ENCODE data around the gene SH2D5. TPM values are rescaled to one million over a fixed set of nuclear protein-coding genes. Genes with fewer than 3 reads are reported as not detected.

Gene SH2D5
- total RNA-seq, 2 donors from 2014 or later: 2.2 TPM; not detected in 1

DNA sequence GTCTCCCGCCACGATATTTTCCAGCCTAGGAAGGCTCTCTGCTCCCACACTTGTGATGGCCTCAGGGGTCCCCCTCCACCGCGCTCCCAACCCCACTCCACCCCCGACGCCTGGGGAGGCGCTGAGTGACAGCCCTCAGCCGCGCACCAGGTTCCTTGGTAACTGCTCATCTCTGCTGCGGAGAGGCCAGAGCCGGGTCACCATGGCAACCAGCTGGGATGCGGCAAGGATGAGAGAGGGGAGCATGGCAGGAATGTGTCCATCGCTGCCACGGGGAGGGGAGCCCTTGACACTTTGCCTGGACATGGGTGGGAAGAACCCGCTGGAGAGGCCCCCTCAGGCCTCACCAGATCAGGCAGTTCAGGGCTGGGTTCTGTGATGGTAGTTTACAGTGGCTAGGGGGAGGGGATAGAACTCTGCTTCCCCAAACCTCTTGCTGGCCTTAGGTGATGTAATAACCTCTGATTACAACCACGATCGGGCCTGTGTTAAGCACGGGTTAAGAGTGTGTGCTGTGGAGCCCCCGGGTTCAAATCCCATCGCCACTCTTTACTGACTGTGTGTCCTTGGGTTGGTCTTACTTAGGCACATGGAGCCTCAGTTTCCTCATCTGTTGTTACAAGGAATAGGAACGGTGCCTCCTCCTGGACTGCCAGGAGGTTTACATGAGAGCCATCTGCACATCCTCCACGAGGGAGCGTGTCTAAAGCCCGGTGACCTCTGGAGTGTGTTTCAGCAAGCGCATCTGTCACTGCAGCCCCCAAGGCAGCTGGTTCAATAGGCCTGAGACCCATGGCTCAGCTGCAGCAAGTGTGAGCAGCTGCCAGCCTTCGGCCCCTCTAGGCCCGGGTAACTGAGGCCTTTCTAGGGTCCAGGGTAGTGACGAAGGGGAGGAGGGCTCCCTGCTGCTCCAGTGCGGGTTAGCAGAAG lies 21.0 kb downstream of the SH2D5 start:
- no peak for DNase-seq (ENCODE audit: low spot score)
- WGBS: 83% methylated on average over 28 of the region's 29 CpGs

DNA sequence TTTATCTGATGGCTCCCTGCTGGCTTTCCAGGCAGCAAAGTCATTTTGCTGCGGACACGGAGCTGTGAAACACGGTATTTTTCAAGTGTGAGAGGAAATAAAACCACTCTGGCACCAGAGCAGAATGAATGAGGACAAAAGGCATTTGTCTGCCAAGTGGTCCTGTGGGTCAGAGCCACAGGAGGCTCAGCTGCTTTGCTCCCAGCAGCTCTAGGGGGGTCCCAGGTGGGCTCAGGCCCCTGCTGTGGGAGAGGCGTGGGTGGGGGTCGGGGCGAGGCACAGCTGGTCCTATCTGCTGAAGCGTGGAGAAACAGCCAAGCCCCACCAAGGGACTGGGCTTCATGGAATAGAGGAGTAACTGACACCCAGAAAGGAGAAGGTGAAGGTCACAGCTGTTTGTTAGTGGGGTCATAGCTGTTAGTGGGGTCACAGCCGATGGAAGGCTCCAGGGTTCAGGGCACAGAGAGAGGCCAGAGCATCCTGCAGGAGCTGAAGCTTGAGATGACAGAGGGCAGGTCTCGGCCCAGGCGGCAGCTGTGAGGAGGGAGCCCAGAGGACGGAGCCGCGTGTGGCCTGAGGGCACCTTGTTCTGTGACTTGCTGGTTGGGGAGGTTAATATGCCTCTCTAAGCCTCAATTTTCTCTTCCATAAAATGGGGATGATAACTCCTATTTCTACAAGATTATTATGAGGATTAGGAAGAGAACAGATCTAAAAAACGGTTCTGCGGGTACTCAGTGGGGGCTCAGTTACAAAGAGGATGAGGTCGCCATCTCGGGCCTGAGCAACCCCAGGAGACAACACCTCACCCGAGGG lies 21.8 kb downstream of the SH2D5 start:
- TF ChIP-seq POLR2AphosphoS5 (IDR thresholded peaks at IDR 0.05): no peak
- TF ChIP-seq POLR2A (IDR thresholded peaks at IDR 0.05): no peak
- TF ChIP-seq, protein P1, sequence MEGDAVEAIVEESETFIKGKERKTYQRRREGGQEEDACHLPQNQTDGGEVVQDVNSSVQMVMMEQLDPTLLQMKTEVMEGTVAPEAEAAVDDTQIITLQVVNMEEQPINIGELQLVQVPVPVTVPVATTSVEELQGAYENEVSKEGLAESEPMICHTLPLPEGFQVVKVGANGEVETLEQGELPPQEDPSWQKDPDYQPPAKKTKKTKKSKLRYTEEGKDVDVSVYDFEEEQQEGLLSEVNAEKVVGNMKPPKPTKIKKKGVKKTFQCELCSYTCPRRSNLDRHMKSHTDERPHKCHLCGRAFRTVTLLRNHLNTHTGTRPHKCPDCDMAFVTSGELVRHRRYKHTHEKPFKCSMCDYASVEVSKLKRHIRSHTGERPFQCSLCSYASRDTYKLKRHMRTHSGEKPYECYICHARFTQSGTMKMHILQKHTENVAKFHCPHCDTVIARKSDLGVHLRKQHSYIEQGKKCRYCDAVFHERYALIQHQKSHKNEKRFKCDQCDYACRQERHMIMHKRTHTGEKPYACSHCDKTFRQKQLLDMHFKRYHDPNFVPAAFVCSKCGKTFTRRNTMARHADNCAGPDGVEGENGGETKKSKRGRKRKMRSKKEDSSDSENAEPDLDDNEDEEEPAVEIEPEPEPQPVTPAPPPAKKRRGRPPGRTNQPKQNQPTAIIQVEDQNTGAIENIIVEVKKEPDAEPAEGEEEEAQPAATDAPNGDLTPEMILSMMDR (IDR thresholded peaks at IDR 0.05): no peak
- H3K36me3 ChIP-seq: no peaks in the 10 kb centered on the region
- intact Hi-C loops (cut with DNase I): no loop called here
- no peaks in the 10 kb centered on the region for H3K27me3 ChIP-seq (replicated peaks; ENCODE audit: insufficient read depth)
- no peak overlapping the region for H3K4me3 ChIP-seq
- 64% methylated on average over 18 of the region's 18 CpGs for WGBS
- no peak overlapping the region for H3K27ac ChIP-seq
- H3K9me3 ChIP-seq: no peaks in the 10 kb centered on the region
- no peak for DNase-seq (ENCODE audit: low spot score)
- H3K4me1 ChIP-seq (replicated peaks): no peaks in the 10 kb centered on the region

More for the DNA sequence above, 21.0 kb downstream of the SH2D5 start:
- Histone ChIP-seq H3K36me3 (no peaks in the 10 kb centered on the region), H3K9me3 (no peaks in the 10 kb centered on the region), H3K27me3 (replicated peaks; ENCODE audit: insufficient read depth) (no peaks in the 10 kb centered on the region), H3K4me3 (no peak overlapping the region), H3K27ac (no peak overlapping the region), H3K4me1 (replicated peaks) (no peaks in the 10 kb centered on the region)
- TF ChIP-seq POLR2AphosphoS5 (IDR thresholded peaks at IDR 0.05): no peak
- TF ChIP-seq POLR2A (IDR thresholded peaks at IDR 0.05): no peak
- TF ChIP-seq, protein P1 (IDR thresholded peaks at IDR 0.05): no peak
- intact Hi-C loops (cut with DNase I): no loop called here

DNA sequence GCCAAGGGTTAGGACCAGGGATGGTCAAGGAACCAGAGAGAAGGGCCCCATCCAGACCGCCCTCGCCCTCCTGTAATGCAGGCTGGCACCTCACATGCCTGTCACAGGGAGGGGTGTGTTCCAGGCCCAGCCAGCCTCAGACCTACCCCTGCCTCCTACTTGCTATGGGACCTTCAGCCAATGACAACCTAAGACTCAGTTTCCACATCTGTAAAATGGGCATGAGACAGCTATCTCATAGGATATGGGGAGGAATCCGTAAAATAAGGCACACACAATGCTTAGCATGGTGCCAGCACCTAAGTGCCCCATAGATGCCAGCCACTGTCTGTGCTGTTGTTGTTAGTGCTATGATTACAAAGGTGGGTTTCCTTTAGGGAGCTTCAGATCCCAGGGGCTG lies 22.6 kb downstream of the SH2D5 start:
- no peak for DNase-seq (ENCODE audit: low spot score)
- Histone ChIP-seq H3K4me3 (no peak overlapping the region), H3K9me3 (no peaks in the 10 kb centered on the region), H3K27me3 (replicated peaks; ENCODE audit: insufficient read depth) (no peaks in the 10 kb centered on the region), H3K36me3 (no peaks in the 10 kb centered on the region), H3K27ac (no peak overlapping the region), H3K4me1 (replicated peaks) (no peaks in the 10 kb centered on the region)
- intact Hi-C loops (cut with DNase I): no loop called here
- TF ChIP-seq POLR2A (IDR thresholded peaks at IDR 0.05) (no peak), POLR2AphosphoS5 (IDR thresholded peaks at IDR 0.05) (no peak)
- TF ChIP-seq, protein P1 (IDR thresholded peaks at IDR 0.05): no peak
- 93% methylated on average over 3 of the region's 3 CpGs for WGBS

DNA sequence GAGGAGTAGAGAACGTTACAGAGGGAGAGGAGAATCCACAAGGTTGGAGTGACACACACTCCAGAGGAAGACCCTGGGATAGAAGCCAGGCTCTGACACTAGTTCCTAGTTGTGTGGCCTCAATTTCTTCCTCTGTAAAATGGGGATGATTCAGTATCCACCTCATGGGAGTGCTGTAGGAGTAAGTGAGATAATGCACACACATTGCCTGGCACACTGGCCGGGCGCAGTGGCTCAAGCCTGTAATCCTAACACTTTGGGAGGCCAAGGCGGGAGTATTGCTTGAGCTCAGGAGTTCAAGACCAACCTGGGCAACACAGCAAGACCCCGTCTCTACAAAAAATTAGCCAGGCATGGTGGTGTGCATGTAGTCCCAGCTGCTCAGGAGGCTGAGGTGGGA lies 23.6 kb downstream of the SH2D5 start:
- H3K27ac ChIP-seq: no peak overlapping the region
- H3K9me3 ChIP-seq: no peaks in the 10 kb centered on the region
- TF ChIP-seq POLR2A (IDR thresholded peaks at IDR 0.05): no peak
- TF ChIP-seq, protein P1 (IDR thresholded peaks at IDR 0.05): no peak
- TF ChIP-seq POLR2AphosphoS5 (IDR thresholded peaks at IDR 0.05): no peak
- DNase-seq (ENCODE audit: low spot score): no peak
- H3K4me3 ChIP-seq: no peak overlapping the region
- H3K4me1 ChIP-seq (replicated peaks): no peaks in the 10 kb centered on the region
- 83% methylated on average over 5 of the region's 5 CpGs for WGBS
- no peaks in the 10 kb centered on the region for H3K27me3 ChIP-seq (replicated peaks; ENCODE audit: insufficient read depth)
- intact Hi-C loops (cut with DNase I): no loop called here
- no peaks in the 10 kb centered on the region for H3K36me3 ChIP-seq

Data from prostate gland (tissue), 2 donors.